ENCODE results near the gene PLA2R1. TPM values are rescaled to one million over a fixed set of nuclear protein-coding genes. Genes with fewer than 3 reads are reported as not detected.

PLA2R1 gene
- not detected for total RNA-seq

DNA sequence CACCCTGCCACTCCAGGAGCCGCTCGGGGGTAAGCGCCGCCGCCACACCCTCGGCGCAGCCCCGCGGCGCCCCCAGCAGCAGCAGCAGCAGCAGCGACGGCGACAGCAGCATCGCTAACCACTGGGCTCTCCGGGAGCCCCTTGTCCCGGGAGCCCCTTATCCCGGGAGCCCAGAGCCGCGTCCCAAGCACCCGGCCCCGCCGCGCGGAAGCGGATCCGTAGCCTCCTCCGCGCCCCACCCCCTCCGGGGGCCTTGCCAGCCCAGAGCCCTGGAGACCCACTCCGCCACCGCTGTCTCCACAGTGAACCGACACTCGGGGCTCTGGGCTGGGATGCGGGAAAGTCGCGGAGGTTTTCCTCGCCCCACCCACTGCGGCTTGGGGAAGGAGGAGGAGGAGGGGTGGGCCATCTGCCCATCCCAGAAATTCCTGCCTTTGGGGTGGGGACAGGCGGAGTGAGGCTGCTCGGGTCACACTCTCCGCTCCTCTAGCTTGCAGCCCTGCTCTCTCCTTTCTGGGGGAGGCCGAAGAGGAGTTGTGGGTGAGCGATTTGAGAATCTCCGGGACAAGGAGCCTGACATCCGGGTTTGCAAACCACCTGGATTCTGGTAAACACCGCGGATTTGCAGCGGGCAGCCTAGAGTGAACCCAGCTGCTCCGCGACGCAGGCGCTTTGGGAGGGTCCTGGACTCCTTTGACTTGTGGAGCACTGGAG is at the start of gene PLA2R1:
Gene PLA2R1 (minus strand): TSS at position 324 of the 714 bp plus-strand sequence. CDS start 212 bp downstream, at position 112.
- Mint-ChIP-seq H3K36me3 (no peaks in the 10 kb centered on the region), H3K27me3 (peaks cover 50 to 68% of the 10 kb centered on the region in 2 donors), H3K4me1 (ENCODE audit: low read depth in 2 of 2) (no peaks in the 10 kb centered on the region), H3K4me3 (peak within 1 kb of the TSS; percentile 31), H3K27ac (no peak within 1 kb of the TSS), H3K9me3 (no peaks in the 10 kb centered on the region)
- peak in 1 of 2 donors; percentile 31 for ATAC-seq
- no peak for DNase-seq (ENCODE audit: low spot score)

DNA sequence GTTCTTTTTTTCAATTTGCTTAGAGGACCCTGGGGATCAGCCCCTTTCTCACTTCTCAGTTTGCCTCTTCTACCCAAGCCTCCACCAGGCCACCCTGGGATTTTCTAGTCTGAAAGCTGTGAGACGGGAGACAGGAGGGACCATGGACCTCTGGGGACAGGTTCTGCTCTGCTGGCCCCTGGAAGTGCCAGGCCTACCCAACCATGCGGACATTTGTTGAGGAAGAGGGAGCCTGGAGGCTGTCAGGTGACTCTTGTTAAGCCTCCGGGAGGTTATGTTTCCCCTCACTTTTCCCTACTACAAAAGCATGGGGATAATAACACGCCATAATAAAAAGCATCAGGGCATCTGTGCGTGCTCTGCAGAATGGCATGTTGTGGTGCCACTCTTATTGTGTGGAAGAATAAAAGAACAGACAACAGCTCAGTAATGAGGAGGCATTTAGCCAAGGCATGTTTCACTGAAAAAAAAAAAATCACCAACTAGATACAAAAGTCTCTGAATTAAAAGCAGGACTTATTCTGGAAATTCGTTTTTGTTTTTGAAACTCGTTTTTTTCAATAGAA is 48.3 kb upstream of the PLA2R1 start:
- ATAC-seq (no peak), DNase-seq (ENCODE audit: low spot score) (no peak)
- Mint-ChIP-seq H3K27ac (no peak overlapping the region), H3K27me3 (peaks cover 9 to 24% of the 10 kb centered on the region in 2 donors), H3K4me1 (ENCODE audit: low read depth in 2 of 2) (no peaks in the 10 kb centered on the region), H3K4me3 (no peak overlapping the region), H3K9me3 (no peaks in the 10 kb centered on the region), H3K36me3 (no peaks in the 10 kb centered on the region)

- Mint-ChIP-seq H3K27ac (no peak overlapping the region), H3K9me3 (no peaks in the 10 kb centered on the region), H3K4me1 (ENCODE audit: low read depth in 2 of 2) (no peaks in the 10 kb centered on the region), H3K4me3 (no peak overlapping the region), H3K27me3 (peaks cover 6 to 24% of the 10 kb centered on the region in 2 donors), H3K36me3 (no peaks in the 10 kb centered on the region)
- ATAC-seq (peak; percentile 69 to 82), DNase-seq (ENCODE audit: low spot score) (peak; percentile 72)
These were observed 47.7 kb upstream of the PLA2R1 start for GRCh38 chr2:160109939-160110673.

- Mint-ChIP-seq H3K36me3 (no peaks in the 10 kb centered on the region), H3K9me3 (no peaks in the 10 kb centered on the region), H3K4me1 (ENCODE audit: low read depth in 2 of 2) (no peaks in the 10 kb centered on the region), H3K4me3 (no peak overlapping the region), H3K27ac (no peak overlapping the region), H3K27me3 (peaks cover 5 to 22% of the 10 kb centered on the region in 2 donors)
- no peak for ATAC-seq
- no peak for DNase-seq (ENCODE audit: low spot score)
These were observed 46.8 kb upstream of the PLA2R1 start for GRCh38 chr2:160109243-160109642.

DNA sequence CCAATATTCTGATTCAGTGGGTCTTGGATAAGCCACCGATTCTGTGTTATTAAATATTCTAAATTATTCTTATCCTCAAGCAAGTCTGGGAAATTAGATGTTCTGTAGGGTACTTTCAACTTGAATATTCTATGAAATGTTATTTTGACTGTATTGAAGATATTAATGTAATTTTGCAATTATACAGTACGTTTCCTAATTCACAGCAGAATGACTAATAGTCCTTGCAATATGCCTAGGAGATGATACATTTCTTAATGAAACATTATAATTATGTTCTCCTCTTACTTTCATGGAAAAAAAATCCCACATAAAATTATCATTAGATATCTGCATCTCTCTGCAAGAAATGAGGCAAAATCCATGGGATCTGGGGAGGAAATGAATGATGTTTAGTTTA is 46.2 kb upstream of the PLA2R1 start:
- no peaks in the 10 kb centered on the region for H3K4me1 Mint-ChIP-seq (ENCODE audit: low read depth in 2 of 2)
- H3K27ac Mint-ChIP-seq, result no peak overlapping the region
- H3K36me3 Mint-ChIP-seq, result no peaks in the 10 kb centered on the region
- DNase-seq (ENCODE audit: low spot score) (no peak), ATAC-seq (no peak)
- H3K27me3 Mint-ChIP-seq, result peaks cover 3 to 22% of the 10 kb centered on the region in 2 donors
- no peaks in the 10 kb centered on the region for H3K9me3 Mint-ChIP-seq
- no peak overlapping the region for H3K4me3 Mint-ChIP-seq

GRCh38 chr2:160105366-160105765 is 43.0 kb upstream of the PLA2R1 start:
- no peaks in the 10 kb centered on the region for H3K4me1 Mint-ChIP-seq (ENCODE audit: low read depth in 2 of 2)
- no peaks in the 10 kb centered on the region for H3K9me3 Mint-ChIP-seq
- H3K27ac Mint-ChIP-seq, result no peak overlapping the region
- ATAC-seq (no peak), DNase-seq (ENCODE audit: low spot score) (no peak)
- H3K36me3 Mint-ChIP-seq, result no peaks in the 10 kb centered on the region
- H3K4me3 Mint-ChIP-seq, result no peak overlapping the region
- peaks cover 9 to 28% of the 10 kb centered on the region in 2 donors for H3K27me3 Mint-ChIP-seq

DNA sequence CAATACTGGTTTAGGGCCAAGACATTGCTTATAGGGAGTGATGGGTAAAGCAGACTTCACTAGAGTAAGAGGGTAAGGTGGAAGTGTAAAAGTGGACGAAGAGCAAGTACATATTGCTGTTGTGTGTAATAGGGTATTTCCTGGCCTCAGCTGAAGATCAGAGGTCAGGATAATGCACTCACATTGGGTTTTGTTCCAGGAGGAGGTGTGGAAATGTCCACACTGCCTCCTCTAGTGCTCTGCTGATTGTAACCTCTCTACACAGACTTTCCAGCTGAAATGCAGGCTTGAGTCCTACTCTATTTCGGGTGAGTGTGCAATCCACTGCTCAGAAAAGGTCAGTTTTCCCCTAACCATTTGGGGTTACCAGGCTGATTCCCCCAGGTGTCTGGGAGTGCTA is 41.7 kb upstream of the PLA2R1 start:
- DNase-seq (ENCODE audit: low spot score) (no peak), ATAC-seq (no peak)
- Mint-ChIP-seq H3K4me1 (ENCODE audit: low read depth in 2 of 2) (no peaks in the 10 kb centered on the region), H3K27ac (no peak overlapping the region), H3K27me3 (peaks cover 9 to 28% of the 10 kb centered on the region in 2 donors), H3K36me3 (no peaks in the 10 kb centered on the region), H3K4me3 (no peak overlapping the region), H3K9me3 (no peaks in the 10 kb centered on the region)

GRCh38 chr2:160097326-160097725 is 34.9 kb upstream of the PLA2R1 start:
- Mint-ChIP-seq H3K27ac (no peak overlapping the region), H3K4me3 (no peak overlapping the region), H3K4me1 (ENCODE audit: low read depth in 2 of 2) (no peaks in the 10 kb centered on the region), H3K36me3 (no peaks in the 10 kb centered on the region), H3K9me3 (no peaks in the 10 kb centered on the region), H3K27me3 (peaks cover 3 to 23% of the 10 kb centered on the region in 2 donors)
- DNase-seq (ENCODE audit: low spot score) (no peak), ATAC-seq (no peak)

GRCh38 chr2:160096409-160096808 is 34.0 kb upstream of the PLA2R1 start:
- H3K27me3 Mint-ChIP-seq, result peaks cover 7 to 16% of the 10 kb centered on the region in 2 donors
- no peak overlapping the region for H3K27ac Mint-ChIP-seq
- DNase-seq (ENCODE audit: low spot score) (no peak), ATAC-seq (peak; percentile 54 to 82)
- H3K4me3 Mint-ChIP-seq, result no peak overlapping the region
- peaks cover 3% of the 10 kb centered on the region for H3K36me3 Mint-ChIP-seq
- H3K4me1 Mint-ChIP-seq (ENCODE audit: low read depth in 2 of 2), result no peaks in the 10 kb centered on the region
- H3K9me3 Mint-ChIP-seq, result no peaks in the 10 kb centered on the region

DNA sequence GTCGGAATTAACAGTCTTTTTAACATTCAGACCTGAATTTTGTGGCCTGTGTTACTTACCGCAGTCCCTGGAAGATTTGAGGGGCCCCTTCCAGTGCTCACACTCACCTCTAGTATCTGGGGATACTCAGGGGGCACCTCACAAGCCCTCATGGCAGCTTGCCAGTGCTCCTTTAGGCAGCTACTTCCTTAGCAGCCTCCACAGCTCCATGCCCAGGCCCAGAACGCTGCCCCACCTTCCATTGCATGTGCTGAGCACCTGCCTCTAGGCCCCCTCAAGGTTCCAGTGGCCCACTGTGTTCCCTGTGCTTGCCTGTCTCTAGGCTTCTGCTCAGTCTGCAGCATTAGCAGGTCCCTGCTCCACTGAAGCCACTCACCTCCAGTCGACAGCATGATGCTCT is 30.0 kb upstream of the PLA2R1 start:
- ATAC-seq (no peak), DNase-seq (ENCODE audit: low spot score) (no peak)
- no peak overlapping the region for H3K4me3 Mint-ChIP-seq
- peaks cover 14% of the 10 kb centered on the region for H3K9me3 Mint-ChIP-seq
- H3K27ac Mint-ChIP-seq, result no peak overlapping the region
- peaks cover 36% of the 10 kb centered on the region for H3K36me3 Mint-ChIP-seq
- H3K27me3 Mint-ChIP-seq, result peaks cover 8 to 16% of the 10 kb centered on the region in 2 donors
- H3K4me1 Mint-ChIP-seq (ENCODE audit: low read depth in 2 of 2), result no peaks in the 10 kb centered on the region

- Mint-ChIP-seq H3K27ac (no peak overlapping the region), H3K27me3 (peaks cover 8 to 16% of the 10 kb centered on the region in 2 donors), H3K9me3 (peaks cover 22% of the 10 kb centered on the region), H3K4me1 (ENCODE audit: low read depth in 2 of 2) (no peaks in the 10 kb centered on the region), H3K4me3 (no peak overlapping the region), H3K36me3 (peaks cover 45% of the 10 kb centered on the region)
- DNase-seq (ENCODE audit: low spot score) (no peak), ATAC-seq (no peak)
These were observed 29.0 kb upstream of the PLA2R1 start for GRCh38 chr2:160091381-160091780.

DNA sequence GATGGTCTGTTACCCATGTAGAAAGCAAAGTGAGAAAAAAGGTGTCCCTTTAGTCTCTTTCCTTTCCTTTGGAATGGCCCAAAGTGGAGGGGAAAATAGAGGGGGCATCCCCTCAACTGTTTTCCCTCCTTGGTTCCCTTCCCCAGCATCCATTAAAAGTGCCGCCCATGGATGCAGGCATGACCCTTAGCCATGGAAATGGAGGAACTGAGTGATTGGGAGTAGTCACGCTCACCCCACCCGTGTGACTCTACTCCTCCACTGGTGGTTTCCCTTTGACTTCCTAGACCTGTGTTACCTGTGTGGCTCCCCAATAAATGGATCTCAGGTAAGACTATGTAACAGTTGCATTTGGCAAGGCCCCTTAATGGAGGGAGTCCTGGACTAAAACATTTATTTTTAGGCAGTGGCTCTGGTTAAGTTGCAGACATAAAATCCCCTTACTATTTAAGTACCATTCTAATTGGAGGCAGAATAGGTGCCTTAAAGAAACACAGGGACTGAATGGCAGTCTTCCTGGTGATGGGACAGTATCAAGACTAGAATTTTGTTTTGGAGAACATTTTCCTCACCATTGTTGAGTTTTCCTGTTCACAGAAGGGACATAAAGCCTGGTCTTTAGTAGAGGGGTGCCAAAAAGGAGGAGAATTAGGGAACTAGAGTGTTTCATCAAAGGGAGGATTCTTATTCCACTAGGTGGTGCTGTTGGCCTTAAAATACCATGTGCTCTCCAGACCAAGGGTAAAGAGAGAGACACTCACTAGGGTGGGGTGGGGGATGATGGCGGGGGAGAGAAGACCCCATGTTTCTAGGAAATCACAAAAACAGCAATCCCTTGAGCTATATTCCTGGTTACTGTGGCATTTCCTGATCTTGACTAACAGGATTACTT is 25.7 kb upstream of the PLA2R1 start:
- no peak overlapping the region for H3K27ac Mint-ChIP-seq
- peaks cover 52% of the 10 kb centered on the region for H3K36me3 Mint-ChIP-seq
- H3K4me1 Mint-ChIP-seq (ENCODE audit: low read depth in 2 of 2), result no peaks in the 10 kb centered on the region
- peaks cover 23% of the 10 kb centered on the region for H3K9me3 Mint-ChIP-seq
- DNase-seq (ENCODE audit: low spot score) (no peak), ATAC-seq (no peak)
- H3K4me3 Mint-ChIP-seq, result no peak overlapping the region
- peaks cover 1 to 5% of the 10 kb centered on the region in 2 donors for H3K27me3 Mint-ChIP-seq

- no peak overlapping the region for H3K4me3 Mint-ChIP-seq
These were observed 23.2 kb upstream of the PLA2R1 start for GRCh38 chr2:160085662-160086061.

More at GRCh38 chr2:160085662-160086061, 23.2 kb upstream of the PLA2R1 start:
- ATAC-seq (no peak), DNase-seq (ENCODE audit: low spot score) (no peak)
- Mint-ChIP-seq H3K27ac (no peak overlapping the region), H3K36me3 (peaks cover 42% of the 10 kb centered on the region), H3K9me3 (peaks cover 23% of the 10 kb centered on the region), H3K27me3 (peaks cover 2 to 8% of the 10 kb centered on the region in 2 donors), H3K4me1 (ENCODE audit: low read depth in 2 of 2) (no peaks in the 10 kb centered on the region)
